GM12801 (cell line): Measurements from ENCODE around the gene XPC.

Experiments used
- CTCF ChIP-seq: IDR thresholded peaks from one replicate; pipeline ENCODE4 v1.5.1; 2011; ENCODE audit warnings: control low read depth; ENCODE audit not compliant: insufficient read length; ENCODE audit errors: extremely low read depth

XPC gene

DNA sequence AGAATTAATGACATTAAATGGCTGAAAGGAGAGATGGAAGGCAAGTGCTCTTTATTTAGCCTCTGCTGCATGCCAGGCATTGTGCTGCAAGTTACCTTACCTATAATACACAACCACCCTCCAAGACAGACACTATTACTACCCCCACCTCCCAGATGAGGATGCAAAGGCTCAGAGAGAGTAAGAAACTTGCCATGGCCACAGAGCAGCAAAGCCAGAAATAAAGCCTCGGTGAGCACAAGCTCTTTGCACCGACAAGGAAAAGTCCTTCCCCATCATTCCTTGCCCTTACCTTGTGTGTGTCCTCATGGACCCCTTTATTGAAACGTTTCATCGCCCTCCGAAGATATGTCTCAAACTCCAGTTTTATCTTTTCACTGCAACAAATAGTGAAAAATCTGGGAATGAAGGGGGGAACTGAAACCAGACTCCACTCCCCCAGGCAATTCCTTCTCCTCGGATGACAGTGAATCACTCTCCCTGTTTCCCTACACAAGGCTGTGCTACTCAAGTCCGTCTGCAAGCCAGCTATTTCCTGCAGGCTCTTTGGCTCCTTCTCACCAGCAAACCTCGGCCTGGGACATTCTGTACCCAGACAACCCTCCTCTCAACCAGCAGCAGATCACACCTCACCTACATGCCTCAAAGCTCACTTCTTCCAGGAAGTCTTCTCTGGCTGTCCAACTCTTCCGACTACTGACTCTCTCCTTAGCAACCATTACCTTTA lies 11.4 kb downstream of the XPC start:
- no peak for TF ChIP-seq CTCF

DNA sequence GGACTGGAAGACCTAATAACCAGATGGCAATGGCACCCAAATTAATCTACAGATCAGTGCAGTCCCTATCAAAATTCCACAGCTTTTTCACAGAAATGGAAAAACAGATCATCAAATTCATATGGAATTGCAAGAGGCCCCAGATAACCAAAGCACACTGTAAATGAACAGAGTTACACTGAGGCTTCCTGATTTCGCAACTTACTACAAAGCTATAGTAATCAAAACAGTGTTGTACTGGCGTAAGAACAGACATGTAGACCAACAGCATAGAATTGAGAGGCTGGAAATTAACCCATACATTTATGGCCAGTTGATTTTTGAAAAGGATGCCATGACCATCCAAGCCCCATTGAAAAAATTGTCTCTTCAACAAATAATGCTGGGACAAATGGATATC lies 16.2 kb downstream of the XPC start:
- no peak for TF ChIP-seq CTCF

DNA sequence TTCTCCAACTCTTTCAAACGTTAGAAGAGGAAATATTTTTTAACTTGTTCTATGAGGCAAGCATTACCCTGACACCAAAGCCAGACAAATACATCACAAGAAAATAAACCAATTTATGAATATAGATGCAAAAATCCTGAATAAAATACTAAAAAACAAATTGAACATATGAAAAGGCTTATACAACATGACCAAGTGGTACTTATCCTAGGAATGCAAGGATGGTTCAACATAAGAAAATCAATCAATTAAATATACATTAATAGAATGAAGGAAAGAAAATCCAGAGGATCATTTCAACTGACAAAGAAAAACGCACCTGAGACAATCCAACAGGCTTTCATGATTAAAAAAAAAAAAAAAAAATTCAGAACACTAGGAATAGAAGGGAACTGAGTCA lies 17.1 kb downstream of the XPC start:
- TF ChIP-seq CTCF = no peak

DNA sequence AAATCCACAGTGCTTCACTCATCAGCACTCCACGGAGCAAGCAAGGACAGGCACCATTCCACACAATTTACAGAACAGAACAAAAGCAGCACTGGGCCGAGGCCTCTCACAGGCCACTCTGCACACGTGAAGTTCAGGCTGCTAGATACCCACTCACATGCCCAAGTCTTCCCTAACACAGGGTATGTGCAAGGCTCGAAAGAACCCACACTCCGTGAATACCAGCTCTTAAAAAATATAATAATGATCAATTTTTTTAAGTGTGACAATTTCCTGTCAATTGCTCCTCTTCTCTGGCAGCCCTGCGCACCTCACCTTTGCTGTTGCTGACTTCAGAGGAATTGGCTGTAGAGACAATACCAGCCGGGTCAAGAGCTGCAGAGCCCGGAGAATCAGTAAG lies 19.0 kb downstream of the XPC start:
- no peak for TF ChIP-seq CTCF

DNA sequence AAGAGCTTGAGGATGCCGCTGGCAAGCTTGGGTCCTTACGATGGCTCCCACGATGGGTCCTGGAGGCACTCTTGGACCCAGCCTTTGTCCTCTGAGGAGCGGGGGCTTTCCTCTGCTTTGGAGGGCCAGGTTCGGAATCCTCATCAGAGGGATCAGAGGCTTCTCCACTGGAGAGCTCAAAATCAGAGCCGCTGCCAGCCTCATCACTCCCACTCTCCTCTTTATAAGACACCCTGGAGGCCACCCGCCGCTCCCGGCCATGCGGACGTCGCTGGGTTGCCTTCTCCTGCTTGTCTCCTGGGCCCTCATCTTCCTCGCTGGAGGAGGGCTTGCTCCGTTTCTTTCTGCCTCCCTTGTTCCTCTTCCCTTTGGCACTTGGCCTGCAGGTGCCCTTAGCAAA lies 20.0 kb downstream of the XPC start:
- TF ChIP-seq CTCF = no peak

GRCh38 chr3:14157951-14158350 lies 20.4 kb downstream of the XPC start:
- TF ChIP-seq CTCF = no peak

- no peak for TF ChIP-seq CTCF
Measured at GRCh38 chr3:14156843-14157561, 21.4 kb downstream of the XPC start.
